ENCODE results near the gene ACP6. TPM values are rescaled to one million over a fixed set of nuclear protein-coding genes. Genes with fewer than 3 reads are reported as not detected.

Gene ACP6
- total RNA-seq, 3 donors from 2014 or later, result 20.8 to 22.6 (median 22.3) TPM

DNA sequence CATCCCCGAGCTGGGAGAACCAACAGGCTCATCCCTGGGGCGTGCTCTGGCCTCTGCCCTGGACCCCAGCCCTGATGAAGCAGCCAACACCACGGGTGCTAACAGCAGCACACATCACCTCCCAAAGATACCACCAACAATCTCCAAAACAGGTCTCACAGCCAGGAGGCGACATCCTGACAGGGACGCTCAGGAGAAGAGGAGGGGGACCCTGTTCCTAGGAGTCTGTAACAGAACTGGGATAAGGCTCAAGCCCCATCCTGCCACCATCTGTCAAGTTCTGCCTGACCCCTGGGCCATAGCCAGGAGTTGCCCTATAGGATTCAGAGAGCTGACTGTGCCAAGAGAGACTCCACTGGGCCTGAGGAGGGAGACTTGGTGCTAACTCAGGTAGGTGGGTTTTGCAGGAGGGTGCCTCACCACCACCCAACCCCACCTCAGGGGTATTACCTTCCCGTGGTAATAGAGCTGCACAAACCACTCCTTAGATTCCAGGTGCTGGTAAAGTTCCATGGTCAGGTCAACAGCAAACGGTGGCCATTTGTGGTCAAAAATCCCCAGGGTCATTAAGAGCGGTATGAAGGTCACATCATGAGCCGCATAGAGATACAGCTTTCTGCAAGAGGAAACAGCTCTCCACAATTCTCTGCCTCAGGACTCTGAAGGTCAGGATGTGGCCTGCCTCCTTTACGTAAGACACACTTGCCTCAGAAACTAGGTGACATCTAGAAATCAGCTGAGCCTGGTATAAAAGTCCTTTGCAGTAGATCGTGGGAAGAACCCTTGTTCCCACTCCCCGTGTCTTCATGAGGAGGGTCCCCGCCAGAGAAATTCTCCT lies 22.3 kb downstream of the ACP6 start:
- intact Hi-C loops (cut with DNase I, micrococcal nuclease), result no loop called here
- H3K9me3 ChIP-seq, result no peaks in the 10 kb centered on the region
- no peaks in the 10 kb centered on the region for H3K36me3 ChIP-seq (ENCODE audit: low read depth)
- ATAC-seq, result peak; percentile 76
- no peaks in the 10 kb centered on the region for H3K4me1 ChIP-seq (ENCODE audit: low read depth)
- TF ChIP-seq, protein P1, sequence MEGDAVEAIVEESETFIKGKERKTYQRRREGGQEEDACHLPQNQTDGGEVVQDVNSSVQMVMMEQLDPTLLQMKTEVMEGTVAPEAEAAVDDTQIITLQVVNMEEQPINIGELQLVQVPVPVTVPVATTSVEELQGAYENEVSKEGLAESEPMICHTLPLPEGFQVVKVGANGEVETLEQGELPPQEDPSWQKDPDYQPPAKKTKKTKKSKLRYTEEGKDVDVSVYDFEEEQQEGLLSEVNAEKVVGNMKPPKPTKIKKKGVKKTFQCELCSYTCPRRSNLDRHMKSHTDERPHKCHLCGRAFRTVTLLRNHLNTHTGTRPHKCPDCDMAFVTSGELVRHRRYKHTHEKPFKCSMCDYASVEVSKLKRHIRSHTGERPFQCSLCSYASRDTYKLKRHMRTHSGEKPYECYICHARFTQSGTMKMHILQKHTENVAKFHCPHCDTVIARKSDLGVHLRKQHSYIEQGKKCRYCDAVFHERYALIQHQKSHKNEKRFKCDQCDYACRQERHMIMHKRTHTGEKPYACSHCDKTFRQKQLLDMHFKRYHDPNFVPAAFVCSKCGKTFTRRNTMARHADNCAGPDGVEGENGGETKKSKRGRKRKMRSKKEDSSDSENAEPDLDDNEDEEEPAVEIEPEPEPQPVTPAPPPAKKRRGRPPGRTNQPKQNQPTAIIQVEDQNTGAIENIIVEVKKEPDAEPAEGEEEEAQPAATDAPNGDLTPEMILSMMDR (IDR thresholded peaks at IDR 0.05), result no peak
- DNase-seq, result peak in 1 of 3 donors; percentile 31
- no peak overlapping the region for H3K4me3 ChIP-seq

GRCh38 chr1:147643974-147644373 lies 26.4 kb downstream of the ACP6 start:
- TF ChIP-seq, protein P1 (IDR thresholded peaks at IDR 0.05), result no peak
- ATAC-seq (no peak), DNase-seq (no peak)
- Histone ChIP-seq H3K36me3 (ENCODE audit: low read depth) (no peaks in the 10 kb centered on the region), H3K4me3 (no peak overlapping the region), H3K9me3 (no peaks in the 10 kb centered on the region), H3K4me1 (ENCODE audit: low read depth) (no peaks in the 10 kb centered on the region)
- intact Hi-C loops (cut with DNase I, micrococcal nuclease), result no loop called here

GRCh38 chr1:147641695-147642592 lies 28.4 kb downstream of the ACP6 start:
- H3K4me3 ChIP-seq, result no peak overlapping the region
- intact Hi-C loops (cut with DNase I, micrococcal nuclease), result no loop called here
- TF ChIP-seq, protein P1 (IDR thresholded peaks at IDR 0.05), result peak; percentile 86
- peak; percentile 80 for ATAC-seq
- DNase-seq, result peak in 1 of 3 donors; percentile 81
- no peaks in the 10 kb centered on the region for H3K9me3 ChIP-seq
- no peaks in the 10 kb centered on the region for H3K4me1 ChIP-seq (ENCODE audit: low read depth)
- H3K36me3 ChIP-seq (ENCODE audit: low read depth), result no peaks in the 10 kb centered on the region

DNA sequence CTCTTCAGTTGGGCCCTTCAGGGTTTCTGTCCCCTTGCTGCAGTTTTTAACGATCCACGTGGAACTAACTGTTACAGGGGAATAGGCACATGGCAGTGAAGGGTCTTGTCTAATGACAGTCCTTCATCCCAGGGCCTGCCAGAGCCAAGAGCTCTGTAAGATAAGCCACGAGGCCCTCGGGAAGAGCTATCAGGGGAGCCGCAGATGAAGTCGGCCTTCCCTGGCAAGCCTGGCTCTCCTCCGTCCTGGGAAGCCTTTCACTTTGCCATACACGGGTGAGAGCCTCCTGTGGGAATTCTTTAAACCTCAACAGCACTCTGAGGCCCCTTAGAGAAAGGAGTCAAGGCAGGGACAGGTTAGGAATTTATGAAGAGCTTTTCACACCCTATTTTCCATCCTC lies 29.0 kb downstream of the ACP6 start:
- Histone ChIP-seq H3K36me3 (ENCODE audit: low read depth) (no peaks in the 10 kb centered on the region), H3K4me3 (no peak overlapping the region), H3K9me3 (no peaks in the 10 kb centered on the region), H3K4me1 (ENCODE audit: low read depth) (no peaks in the 10 kb centered on the region)
- DNase-seq (no peak), ATAC-seq (no peak)
- TF ChIP-seq, protein P1 (IDR thresholded peaks at IDR 0.05), result no peak
- intact Hi-C loops (cut with DNase I, micrococcal nuclease), result no loop called here

DNA sequence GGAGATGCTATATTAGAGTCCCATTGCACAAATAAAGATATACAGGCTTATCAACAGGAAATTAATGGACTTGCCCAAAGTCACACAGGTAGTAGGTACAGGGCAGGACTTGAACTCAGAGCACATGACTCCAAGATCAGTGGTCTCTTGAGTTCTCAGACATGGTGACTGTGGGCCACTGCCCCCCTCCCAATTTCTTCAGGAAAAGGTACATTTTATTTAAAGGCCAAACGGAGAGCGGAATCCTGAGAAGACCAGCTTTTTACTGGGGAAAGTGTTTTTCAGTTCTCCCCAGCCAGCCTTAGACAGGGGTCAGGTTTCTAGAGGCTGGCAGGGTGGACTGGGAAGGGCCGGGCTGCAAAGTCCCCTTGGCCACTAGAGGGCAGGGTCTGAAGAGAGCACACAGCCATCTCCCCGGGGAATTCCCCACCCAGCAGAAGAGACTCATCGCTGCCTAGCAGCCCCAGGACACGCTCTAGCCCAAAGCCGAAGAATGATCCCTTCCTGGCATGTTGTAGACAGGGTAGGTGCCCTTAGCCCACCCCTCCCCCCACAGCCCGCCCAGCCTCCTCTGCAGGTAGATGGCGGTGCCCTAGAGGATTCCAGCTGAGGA lies 29.7 kb downstream of the ACP6 start:
- Histone ChIP-seq H3K9me3 (no peaks in the 10 kb centered on the region), H3K4me1 (ENCODE audit: low read depth) (no peaks in the 10 kb centered on the region), H3K36me3 (ENCODE audit: low read depth) (no peaks in the 10 kb centered on the region), H3K4me3 (no peak overlapping the region)
- DNase-seq, result peak; percentile 70 to 83 (median 76)
- ATAC-seq, result peak; percentile 98
- TF ChIP-seq, protein P1 (IDR thresholded peaks at IDR 0.05), result peak; percentile 88
- intact Hi-C loops (cut with DNase I, micrococcal nuclease), result no loop called here

Measured in mucosa of descending colon (tissue), 3 donors.